Prostate gland (tissue), 2 donors: Measurements from ENCODE around the gene NID1.
"Not testable (repeated sequence)": the region's sequence is repeated elsewhere in the genome, so short reads cannot be mapped to it uniquely, and the experiment has no call there.

Source experiments
- POLR2A ChIP-seq: fragments of 450-650 bp; IDR thresholded peaks from one replicate; pipeline ENCODE4 v1.6.1; 2016; ENCODE audit warnings: antibody characterized with exemption, mild to moderate bottlenecking
- POLR2AphosphoS5 ChIP-seq: sonication (generic); formaldehyde crosslinking; IDR thresholded peaks from one replicate; pipeline ENCODE4 v1.6.1; 2017; ENCODE audit warnings: antibody characterized with exemption
- TF ChIP-seq, protein P1 (sequence below), 4 experiments: fragments of 200-600 bp in 2 of 4; fragments of 450-650 bp in 2 of 4; sonication (generic) in 2 of 4; IDR thresholded peaks; 1 replicate in 3 of 4; 2 replicates in 1 of 4; pipeline ENCODE4 v1.5.1; 2016 to 2019; ENCODE audit warnings: antibody characterized with exemption in 4 of 4, mild to moderate bottlenecking in 2 of 4, moderate library complexity in 2 of 4

DNA sequence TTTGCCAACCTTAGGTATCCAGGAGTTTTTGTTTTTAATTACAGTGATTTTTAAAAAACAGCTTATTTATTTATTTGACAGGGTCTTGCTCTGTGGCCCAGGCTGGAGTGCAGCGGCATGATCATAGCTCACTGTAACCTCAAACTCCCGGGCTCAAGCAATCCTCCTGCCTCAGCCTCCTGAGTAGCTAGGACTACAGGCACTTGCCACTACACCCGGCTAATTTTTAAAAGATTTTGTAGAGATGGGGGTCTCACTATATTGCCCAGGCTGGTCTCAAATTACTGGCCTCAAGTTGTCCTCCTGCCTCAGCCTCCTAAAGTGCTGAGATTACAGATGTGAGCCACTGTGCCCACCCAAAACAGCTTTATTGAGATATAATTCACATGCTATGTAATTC is 92.2 kb downstream of the NID1 start:
- TF ChIP-seq POLR2A, POLR2AphosphoS5: not testable (repeated sequence)
- TF ChIP-seq, protein P1, sequence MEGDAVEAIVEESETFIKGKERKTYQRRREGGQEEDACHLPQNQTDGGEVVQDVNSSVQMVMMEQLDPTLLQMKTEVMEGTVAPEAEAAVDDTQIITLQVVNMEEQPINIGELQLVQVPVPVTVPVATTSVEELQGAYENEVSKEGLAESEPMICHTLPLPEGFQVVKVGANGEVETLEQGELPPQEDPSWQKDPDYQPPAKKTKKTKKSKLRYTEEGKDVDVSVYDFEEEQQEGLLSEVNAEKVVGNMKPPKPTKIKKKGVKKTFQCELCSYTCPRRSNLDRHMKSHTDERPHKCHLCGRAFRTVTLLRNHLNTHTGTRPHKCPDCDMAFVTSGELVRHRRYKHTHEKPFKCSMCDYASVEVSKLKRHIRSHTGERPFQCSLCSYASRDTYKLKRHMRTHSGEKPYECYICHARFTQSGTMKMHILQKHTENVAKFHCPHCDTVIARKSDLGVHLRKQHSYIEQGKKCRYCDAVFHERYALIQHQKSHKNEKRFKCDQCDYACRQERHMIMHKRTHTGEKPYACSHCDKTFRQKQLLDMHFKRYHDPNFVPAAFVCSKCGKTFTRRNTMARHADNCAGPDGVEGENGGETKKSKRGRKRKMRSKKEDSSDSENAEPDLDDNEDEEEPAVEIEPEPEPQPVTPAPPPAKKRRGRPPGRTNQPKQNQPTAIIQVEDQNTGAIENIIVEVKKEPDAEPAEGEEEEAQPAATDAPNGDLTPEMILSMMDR (IDR thresholded peaks at IDR 0.05) = not testable (repeated sequence)
